ENCODE measurements around the gene DCTN2. TPM values are rescaled to one million over a fixed set of nuclear protein-coding genes. Genes with fewer than 3 reads are reported as not detected.

The DCTN2 gene
- total RNA-seq, 1 experiment from 2014 or later, result 129 TPM

GRCh38 chr12:57576613-57577160 lies 29.7 kb upstream of the DCTN2 start:
- no peak for DNase-seq (ENCODE audit: low spot score)

GRCh38 chr12:57575771-57576612 lies 29.0 kb upstream of the DCTN2 start:
- DNase-seq (ENCODE audit: low spot score), result no peak
- BruUV-seq (replicated peaks), result no TSS peak
- ChIA-PET CTCF (interaction anchor here (1.1 kb wide), 1 partner anchor 7 kb away, joined by 3 read pairs; no protein-coding TSS in a partner anchor), POLR2A (ENCODE audit: low non-redundant PET) (interaction anchor here (0.5 kb wide), 1 partner anchor 554 kb away, joined by 4 read pairs; no protein-coding TSS in a partner anchor)
- H3K36me3 ChIP-seq (ENCODE audit: insufficient read depth, low read length, poor library complexity, severe bottlenecking), result no peaks in the 10 kb centered on the region
- no peaks in the 10 kb centered on the region for H3K27me3 ChIP-seq (replicated peaks; ENCODE audit: insufficient read depth, low read depth, low read length, poor library complexity)
- intact Hi-C loops (cut with micrococcal nuclease; ENCODE audit: unreplicated experiment), result no loop called here
- no peak overlapping the region for H3K4me3 ChIP-seq (ENCODE audit: low read depth, low read length, poor library complexity, severe bottlenecking)
- H3K4me1 ChIP-seq (ENCODE audit: insufficient read depth, low read length, poor library complexity, severe bottlenecking), result no peaks in the 10 kb centered on the region
- no peaks in the 10 kb centered on the region for H3K9me3 ChIP-seq (ENCODE audit: low read depth, low read length, poor library complexity, severe bottlenecking)
- no peak for TF ChIP-seq EZH2 (IDR thresholded peaks at IDR 0.05; ENCODE audit: borderline replicate concordance, low read depth, low read length, poor library complexity, severe bottlenecking)
- TF ChIP-seq CTCF (conservative IDR thresholded peaks at IDR 0.05; ENCODE audit: low read depth, low read length), result no peak
- H3K27ac ChIP-seq (ENCODE audit: low read depth, low read length, poor library complexity, severe bottlenecking), result no peak overlapping the region

More at GRCh38 chr12:57576613-57577160, 29.7 kb upstream of the DCTN2 start:
- Histone ChIP-seq H3K27ac (ENCODE audit: low read depth, low read length, poor library complexity, severe bottlenecking) (no peak overlapping the region), H3K4me3 (ENCODE audit: low read depth, low read length, poor library complexity, severe bottlenecking) (no peak overlapping the region), H3K36me3 (ENCODE audit: insufficient read depth, low read length, poor library complexity, severe bottlenecking) (no peaks in the 10 kb centered on the region), H3K27me3 (replicated peaks; ENCODE audit: insufficient read depth, low read depth, low read length, poor library complexity) (no peaks in the 10 kb centered on the region), H3K9me3 (ENCODE audit: low read depth, low read length, poor library complexity, severe bottlenecking) (no peaks in the 10 kb centered on the region), H3K4me1 (ENCODE audit: insufficient read depth, low read length, poor library complexity, severe bottlenecking) (no peaks in the 10 kb centered on the region)
- ChIA-PET CTCF (no interaction called here), POLR2A (ENCODE audit: low non-redundant PET) (no interaction called here)
- intact Hi-C loops (cut with micrococcal nuclease; ENCODE audit: unreplicated experiment), result no loop called here
- TF ChIP-seq EZH2 (IDR thresholded peaks at IDR 0.05; ENCODE audit: borderline replicate concordance, low read depth, low read length, poor library complexity, severe bottlenecking) (no peak), CTCF (conservative IDR thresholded peaks at IDR 0.05; ENCODE audit: low read depth, low read length) (no peak)
- BruUV-seq (replicated peaks), result no TSS peak

GRCh38 chr12:57574795-57575194 lies 27.8 kb upstream of the DCTN2 start:
- POLR2A ChIA-PET (ENCODE audit: low non-redundant PET), result no interaction called here
- CTCF ChIA-PET, result interaction anchor here (1.1 kb wide), 1 partner anchor 9 kb away, joined by 3 read pairs; no protein-coding TSS in a partner anchor
- no TSS peak for BruUV-seq (replicated peaks)
- intact Hi-C loops (cut with micrococcal nuclease; ENCODE audit: unreplicated experiment), result no loop called here
- H3K36me3 ChIP-seq (ENCODE audit: insufficient read depth, low read length, poor library complexity, severe bottlenecking), result no peaks in the 10 kb centered on the region
- no peaks in the 10 kb centered on the region for H3K9me3 ChIP-seq (ENCODE audit: low read depth, low read length, poor library complexity, severe bottlenecking)
- H3K27ac ChIP-seq (ENCODE audit: low read depth, low read length, poor library complexity, severe bottlenecking), result no peak overlapping the region
- no peaks in the 10 kb centered on the region for H3K27me3 ChIP-seq (replicated peaks; ENCODE audit: insufficient read depth, low read depth, low read length, poor library complexity)
- no peak overlapping the region for H3K4me3 ChIP-seq (ENCODE audit: low read depth, low read length, poor library complexity, severe bottlenecking)
- no peak for DNase-seq (ENCODE audit: low spot score)
- TF ChIP-seq EZH2 (IDR thresholded peaks at IDR 0.05; ENCODE audit: borderline replicate concordance, low read depth, low read length, poor library complexity, severe bottlenecking) (no peak), CTCF (conservative IDR thresholded peaks at IDR 0.05; ENCODE audit: low read depth, low read length) (no peak)
- no peaks in the 10 kb centered on the region for H3K4me1 ChIP-seq (ENCODE audit: insufficient read depth, low read length, poor library complexity, severe bottlenecking)

Measured in A673 (cell line).